Activated CD4-positive, alpha-beta T cell treated with anti-CD3 and anti-CD28 coated beads for 36 hours (primary cell): ENCODE results near the gene DAP. TPM values are rescaled to one million over a fixed set of nuclear protein-coding genes. Genes with fewer than 3 reads are reported as not detected.
"Not testable (repeated sequence)": the region's sequence is repeated elsewhere in the genome, so short reads cannot be mapped to it uniquely, and the experiment has no call there.

Source experiments
- ATAC-seq: fragments of 200-7000 bp; cut with Tn5 transposase; one replicate; pipeline ENCODE4 v1.10.0; 2021; ENCODE audit warnings: mild to moderate bottlenecking, moderate library complexity
- CTCF ChIA-PET: fragments of 350-600 bp; sonication (Branson Sonifier 250); formaldehyde crosslinking; loops from one replicate; lab custom pipeline; 2021; ENCODE audit warnings: antibody characterized with exemption; lab: Charles Lee
- POLR2A ChIA-PET: fragments of 350-600 bp; sonication (Branson Sonifier 250); formaldehyde crosslinking; loops from one replicate; lab custom pipeline; 2021; ENCODE audit warnings: antibody characterized with exemption, inconsistent platforms; lab: Charles Lee
- DNase-seq: peaks from one replicate; pipeline ENCODE4 v3.0.0-alpha.2; 2020
- H3K27ac Mint-ChIP-seq: one replicate; pipeline ENCODE4 v1.8.0; 2021; ENCODE audit warnings: mixed read lengths
- H3K27me3 Mint-ChIP-seq: one replicate; pipeline ENCODE4 v1.8.0; 2021; ENCODE audit warnings: mixed read lengths
- H3K36me3 Mint-ChIP-seq: one replicate; pipeline ENCODE4 v1.8.0; 2021; ENCODE audit warnings: low read depth, mixed read lengths
- H3K4me1 Mint-ChIP-seq: one replicate; pipeline ENCODE4 v1.8.0; 2021; ENCODE audit warnings: mixed read lengths
- H3K4me3 Mint-ChIP-seq: one replicate; pipeline ENCODE4 v1.8.0; 2021; ENCODE audit warnings: mild to moderate bottlenecking, moderate library complexity, mixed read lengths
- H3K9me3 Mint-ChIP-seq: one replicate; pipeline ENCODE4 v1.8.0; 2021; ENCODE audit warnings: low read depth, mixed read lengths
- intact Hi-C, 2 experiments: fragments of 100-400 bp; cut with DNase I in 1 of 2; cut with micrococcal nuclease in 1 of 2; formaldehyde crosslinking; loops; one replicate each; pipeline versions ENCODE4 v1.14.2 to v1.15.1; 2022 to 2024; cut with DNase I, micrococcal nuclease
- total RNA-seq, 2 experiments: library from RNA; stranded (reverse); gene quantifications; one replicate each; pipeline ENCODE4 v1.2.3, GENCODE V29; 2021

Gene DAP
- total RNA-seq, 2 experiments from 2014 or later = 41.4 to 44.0 TPM

GRCh38 chr5:10664180-10664769, 96.8 kb downstream of the DAP start:
- CTCF ChIA-PET, intact Hi-C loops, H3K4me1 Mint-ChIP-seq, DNase-seq, ATAC-seq, H3K27ac Mint-ChIP-seq, H3K9me3 Mint-ChIP-seq, H3K36me3 Mint-ChIP-seq, POLR2A ChIA-PET, H3K4me3 Mint-ChIP-seq, H3K27me3 Mint-ChIP-seq: not testable (repeated sequence)

GRCh38 chr5:10663489-10664179, 97.4 kb downstream of the DAP start:
- ATAC-seq (no peak), DNase-seq (no peak)
- no peaks in the 10 kb centered on the region for H3K27me3 Mint-ChIP-seq
- H3K27ac Mint-ChIP-seq = no peak overlapping the region
- POLR2A ChIA-PET = no interaction called here
- H3K9me3 Mint-ChIP-seq = no peaks in the 10 kb centered on the region
- no peaks in the 10 kb centered on the region for H3K36me3 Mint-ChIP-seq
- intact Hi-C loops = no loop called here
- CTCF ChIA-PET = no interaction called here
- H3K4me3 Mint-ChIP-seq = no peak overlapping the region
- no peaks in the 10 kb centered on the region for H3K4me1 Mint-ChIP-seq

- Mint-ChIP-seq H3K4me3 (no peak overlapping the region), H3K36me3 (no peaks in the 10 kb centered on the region), H3K27ac (no peak overlapping the region), H3K4me1 (no peaks in the 10 kb centered on the region), H3K27me3 (no peaks in the 10 kb centered on the region), H3K9me3 (no peaks in the 10 kb centered on the region)
- no peak for DNase-seq
- intact Hi-C loops = no loop called here
- ChIA-PET POLR2A (interaction anchor here (0.5 kb wide), 1 partner anchor 145 kb away, joined by 6 read pairs; no protein-coding TSS in a partner anchor), CTCF (no interaction called here)
- ATAC-seq = no peak
Observed at GRCh38 chr5:10662661-10663488, 98.2 kb downstream of the DAP start.

GRCh38 chr5:10662083-10662482, 99.0 kb downstream of the DAP start:
- H3K36me3 Mint-ChIP-seq = no peaks in the 10 kb centered on the region
- DNase-seq (no peak), ATAC-seq (no peak)
- no peaks in the 10 kb centered on the region for H3K27me3 Mint-ChIP-seq
- CTCF ChIA-PET = no interaction called here
- no peak overlapping the region for H3K27ac Mint-ChIP-seq
- intact Hi-C loops = no loop called here
- no peaks in the 10 kb centered on the region for H3K4me1 Mint-ChIP-seq
- POLR2A ChIA-PET = no interaction called here
- no peak overlapping the region for H3K4me3 Mint-ChIP-seq
- H3K9me3 Mint-ChIP-seq = no peaks in the 10 kb centered on the region

GRCh38 chr5:10661401-10661800, 99.6 kb downstream of the DAP start:
- H3K4me1 Mint-ChIP-seq = no peaks in the 10 kb centered on the region
- intact Hi-C loops = no loop called here
- no peaks in the 10 kb centered on the region for H3K27me3 Mint-ChIP-seq
- H3K4me3 Mint-ChIP-seq = no peak overlapping the region
- CTCF ChIA-PET = no interaction called here
- POLR2A ChIA-PET = no interaction called here
- no peaks in the 10 kb centered on the region for H3K36me3 Mint-ChIP-seq
- H3K27ac Mint-ChIP-seq = no peak overlapping the region
- DNase-seq (no peak), ATAC-seq (no peak)
- no peaks in the 10 kb centered on the region for H3K9me3 Mint-ChIP-seq

GRCh38 chr5:10660720-10661387, 100.2 kb downstream of the DAP start:
- DNase-seq (no peak), ATAC-seq (no peak)
- Mint-ChIP-seq H3K4me1 (no peaks in the 10 kb centered on the region), H3K27me3 (no peaks in the 10 kb centered on the region), H3K9me3 (no peaks in the 10 kb centered on the region), H3K4me3 (no peak overlapping the region), H3K36me3 (no peaks in the 10 kb centered on the region), H3K27ac (no peak overlapping the region)
- ChIA-PET POLR2A (no interaction called here), CTCF (interaction anchor here (1.1 kb wide), 1 partner anchor 13 kb away, joined by 4 read pairs; no protein-coding TSS in a partner anchor)
- intact Hi-C loops = no loop called here

GRCh38 chr5:10660135-10660534, 100.9 kb downstream of the DAP start:
- DNase-seq (no peak), ATAC-seq (no peak)
- Mint-ChIP-seq H3K36me3 (no peaks in the 10 kb centered on the region), H3K9me3 (no peaks in the 10 kb centered on the region), H3K27ac (no peak overlapping the region), H3K27me3 (no peaks in the 10 kb centered on the region), H3K4me3 (no peak overlapping the region), H3K4me1 (no peaks in the 10 kb centered on the region)
- ChIA-PET POLR2A (no interaction called here), CTCF (interaction anchor here (0.6 to 1.1 kb wide), 2 partner anchors 12 to 473 kb away, joined by 3 to 4 read pairs; no protein-coding TSS in a partner anchor)
- intact Hi-C loops = no loop called here

GRCh38 chr5:10658265-10658664, 102.8 kb downstream of the DAP start:
- Mint-ChIP-seq H3K9me3 (no peaks in the 10 kb centered on the region), H3K27ac (no peak overlapping the region), H3K36me3 (no peaks in the 10 kb centered on the region), H3K4me1 (no peaks in the 10 kb centered on the region), H3K27me3 (no peaks in the 10 kb centered on the region), H3K4me3 (no peak overlapping the region)
- intact Hi-C loops = no loop called here
- ATAC-seq (no peak), DNase-seq (no peak)
- POLR2A ChIA-PET = no interaction called here
- CTCF ChIA-PET = interaction anchor here (1.0 kb wide), 1 partner anchor 207 kb away, joined by 3 read pairs; no protein-coding TSS in a partner anchor

- POLR2A ChIA-PET = no interaction called here
- Mint-ChIP-seq H3K4me1 (no peaks in the 10 kb centered on the region), H3K4me3 (no peak overlapping the region), H3K27me3 (no peaks in the 10 kb centered on the region), H3K36me3 (no peaks in the 10 kb centered on the region), H3K27ac (no peak overlapping the region), H3K9me3 (no peaks in the 10 kb centered on the region)
- DNase-seq (no peak), ATAC-seq (no peak)
- CTCF ChIA-PET = interaction anchor here (0.7 kb wide), 1 partner anchor 201 kb away, joined by 3 read pairs; no protein-coding TSS in a partner anchor
- intact Hi-C loops = no loop called here
Observed at GRCh38 chr5:10655972-10656830, 104.8 kb downstream of the DAP start.

- ChIA-PET CTCF (no interaction called here), POLR2A (no interaction called here)
- intact Hi-C loops = no loop called here
- H3K4me1 Mint-ChIP-seq = no peaks in the 10 kb centered on the region
- no peaks in the 10 kb centered on the region for H3K36me3 Mint-ChIP-seq
- no peak for ATAC-seq
- H3K27ac Mint-ChIP-seq = no peak overlapping the region
- no peak overlapping the region for H3K4me3 Mint-ChIP-seq
- H3K9me3 Mint-ChIP-seq = no peaks in the 10 kb centered on the region
- no peaks in the 10 kb centered on the region for H3K27me3 Mint-ChIP-seq
- DNase-seq = no peak
Observed at GRCh38 chr5:10655161-10655971, 105.7 kb downstream of the DAP start.
